Endodermal cell (in vitro differentiated cells): ENCODE results near the gene MSH3. TPM values are rescaled to one million over a fixed set of nuclear protein-coding genes. Genes with fewer than 3 reads are reported as not detected.

Experiments
- DNase-seq: peaks from one replicate; pipeline ENCODE4 v3.0.0-alpha.2; 2017
- H3K27ac ChIP-seq: 2 replicates; pipeline ENCODE4 v1.5.1; 2013; ENCODE audit warnings: mild to moderate bottlenecking, low read depth, low read length, moderate library complexity
- H3K27me3 ChIP-seq: 2 replicates; pipeline ENCODE4 v1.6.1; 2013; ENCODE audit warnings: mild to moderate bottlenecking, low read length, moderate library complexity; ENCODE audit not compliant: insufficient read depth, control insufficient read depth, poor library complexity, severe bottlenecking
- H3K36me3 ChIP-seq: 2 replicates; pipeline ENCODE4 v1.7.0; 2013; ENCODE audit warnings: mild to moderate bottlenecking, low read length, moderate library complexity; ENCODE audit not compliant: control insufficient read depth, insufficient read depth
- H3K4me1 ChIP-seq: one replicate; pipeline ENCODE4 v1.7.0; 2013; ENCODE audit warnings: low read length; ENCODE audit not compliant: control insufficient read depth, insufficient read depth
- H3K4me3 ChIP-seq: 2 replicates; pipeline ENCODE4 v1.5.1; 2013; ENCODE audit warnings: mild to moderate bottlenecking, low read length, moderate library complexity
- H3K9ac ChIP-seq: 2 replicates; pipeline ENCODE4 v1.6.1; 2013; ENCODE audit warnings: mild to moderate bottlenecking, low read length, moderate library complexity; ENCODE audit not compliant: poor library complexity, severe bottlenecking; ENCODE audit errors: extremely low read depth
- H3K9me3 ChIP-seq: 2 replicates; pipeline ENCODE4 v1.6.1; 2013; ENCODE audit warnings: mild to moderate bottlenecking, low read length, moderate library complexity; ENCODE audit not compliant: control insufficient read depth
- H3K27ac Mint-ChIP-seq: 2 replicates; pipeline ENCODE4 v1.8.0; 2020; ENCODE audit warnings: mixed read lengths
- H3K27me3 Mint-ChIP-seq: 2 replicates; pipeline ENCODE4 v1.8.0; 2021; ENCODE audit warnings: mild to moderate bottlenecking, mixed read lengths; ENCODE audit not compliant: insufficient read depth
- H3K36me3 Mint-ChIP-seq: 2 replicates; pipeline ENCODE4 v1.8.0; 2020; ENCODE audit warnings: low read depth, mixed read lengths
- H3K4me1 Mint-ChIP-seq: 2 replicates; pipeline ENCODE4 v1.8.0; 2020; ENCODE audit warnings: mixed read lengths
- H3K4me3 Mint-ChIP-seq: 2 replicates; pipeline ENCODE4 v1.8.0; 2020; ENCODE audit warnings: mild to moderate bottlenecking, moderate library complexity, mixed read lengths
- H3K9me3 Mint-ChIP-seq: 2 replicates; pipeline ENCODE4 v1.8.0; 2020; ENCODE audit warnings: mild to moderate bottlenecking, mixed read lengths
- CTCF ChIP-seq: fragments of 200-600 bp; sonication (generic); conservative IDR thresholded peaks from 2 replicates; pipeline ENCODE4 v1.5.0; 2021; ENCODE audit warnings: antibody characterized with exemption, mild to moderate bottlenecking
- WGBS, 2 experiments: methylation state at CpG; one replicate each; pipeline versions ENCODE4 v1.1.5 to v1.1.7; 2013; ENCODE audit warnings: missing lambda C conversion rate in 2 of 2, mixed read lengths in 1 of 2; ENCODE audit not compliant: insufficient coverage in 1 of 2, insufficient read length in 1 of 2; 5-methylcytosine and 5-hydroxymethylcytosine counted together
- long read RNA-seq, 4 experiments: library from polyadenylated mRNA in 2 of 4; library from RNA in 1 of 4; library from capped mRNA in 1 of 4; stranded (forward) in 3 of 4; unstranded in 1 of 4; transcript quantifications; one replicate each; pipeline ENCODE4 v2.0.0, GENCODE V29; 2020 to 2021; ENCODE audit warnings: inconsistent platforms in 1 of 4
- polyA plus RNA-seq, 2 experiments: library from polyadenylated mRNA; stranded (reverse); fragments of 50-300 nt; gene quantifications; one replicate each; pipeline ENCODE4 v1.2.3, GENCODE V29; 2013
- total RNA-seq, 2 donors: library from RNA; stranded (reverse); fragmentation: NEBNext Ultra II Directional in 1 of 2; extraction: Animal tissue kit (Norgen Biotek cat#: 25700) in 1 of 2; gene quantifications; 2 replicates in 1 of 2; 3 replicates in 1 of 2; pipeline ENCODE4 v1.2.1, GENCODE V29; 2021

MSH3 gene
- 10 to 100 TPM; 17.3 to 25.2 TPM for total RNA-seq
- polyA plus RNA-seq (2013, experiment 1 of 2): 14.0 TPM
- 12.4 TPM for polyA plus RNA-seq (2013, experiment 2 of 2)
- long read RNA-seq, experiment 1, partial matches to known transcripts: 2 of 4 reads
- long read RNA-seq, experiment 1, other reads (novel, unspliced or antisense): 2 of 4 reads
- long read RNA-seq, experiment 2, full-length matches to known transcripts: 22 of 30 reads
- long read RNA-seq, experiment 2, partial matches to known transcripts: 6 of 30 reads
- long read RNA-seq, experiment 2, other reads (novel, unspliced or antisense): 2 of 30 reads
- long read RNA-seq, experiment 3, full-length matches to known transcripts: 5 of 53 reads
- long read RNA-seq, experiment 3, partial matches to known transcripts: 47 of 53 reads
- long read RNA-seq, experiment 3, other reads (novel, unspliced or antisense): 1 of 53 reads
- long read RNA-seq, experiment 4, partial matches to known transcripts: 1 of 2 reads
- long read RNA-seq, experiment 4, other reads (novel, unspliced or antisense): 1 of 2 reads

GRCh38 chr5:80654391-80655230 is at the start of gene MSH3, which contains the start of gene DHFR:
MSH3 (plus strand) TSS chr5:80654652; CDS start chr5:80654728, 76 bp downstream.
DHFR (minus strand) TSS chr5:80654983; CDS start chr5:80654489, 494 bp downstream.
- Mint-ChIP-seq H3K27me3 (no peaks in the 10 kb centered on the region), H3K4me3 (peak within 1 kb of the TSS; percentile 71), H3K36me3 (peaks cover 32% of the 10 kb centered on the region), H3K9me3 (no peaks in the 10 kb centered on the region), H3K4me1 (peaks cover 16% of the 10 kb centered on the region), H3K27ac (peak within 1 kb of the TSS; percentile 93)
- peaks cover 32% of the 10 kb centered on the region for H3K36me3 ChIP-seq
- H3K27ac ChIP-seq: peak within 1 kb of the TSS; percentile 98
- H3K4me1 ChIP-seq: no peaks in the 10 kb centered on the region
- no peaks in the 10 kb centered on the region for H3K9me3 ChIP-seq
- peak; percentile 59 for TF ChIP-seq CTCF
- peak within 1 kb of the TSS; percentile 78 for H3K9ac ChIP-seq
- H3K4me3 ChIP-seq: peak within 1 kb of the TSS; percentile 96
- 0% methylated on average over 12 to 74 of the region's 74 CpGs for WGBS, 2 experiments
- no peaks in the 10 kb centered on the region for H3K27me3 ChIP-seq
- peak; percentile 97 for DNase-seq

GRCh38 chr5:80607343-80607742 is 47.1 kb upstream of the MSH3 start:
- H3K9me3 Mint-ChIP-seq: no peaks in the 10 kb centered on the region
- no peaks in the 10 kb centered on the region for H3K36me3 ChIP-seq
- H3K9ac ChIP-seq: no peak overlapping the region
- no peaks in the 10 kb centered on the region for H3K4me1 ChIP-seq
- H3K4me3 ChIP-seq: no peak overlapping the region
- no peak overlapping the region for H3K27ac Mint-ChIP-seq
- H3K27me3 ChIP-seq: no peaks in the 10 kb centered on the region
- no peak for TF ChIP-seq CTCF
- no peak overlapping the region for H3K27ac ChIP-seq
- H3K9me3 ChIP-seq: peaks cover 5% of the 10 kb centered on the region
- no peaks in the 10 kb centered on the region for H3K27me3 Mint-ChIP-seq
- H3K36me3 Mint-ChIP-seq: no peaks in the 10 kb centered on the region
- H3K4me3 Mint-ChIP-seq: no peak overlapping the region
- H3K4me1 Mint-ChIP-seq: no peaks in the 10 kb centered on the region
- no peak for DNase-seq

GRCh38 chr5:80607832-80608231 is 46.6 kb upstream of the MSH3 start:
- Histone ChIP-seq H3K9me3 (peaks cover 5% of the 10 kb centered on the region), H3K27ac (no peak overlapping the region), H3K4me1 (no peaks in the 10 kb centered on the region), H3K27me3 (no peaks in the 10 kb centered on the region), H3K36me3 (no peaks in the 10 kb centered on the region), H3K4me3 (no peak overlapping the region), H3K9ac (no peak overlapping the region)
- Mint-ChIP-seq H3K4me1 (no peaks in the 10 kb centered on the region), H3K9me3 (no peaks in the 10 kb centered on the region), H3K27ac (no peak overlapping the region), H3K27me3 (no peaks in the 10 kb centered on the region), H3K4me3 (no peak overlapping the region), H3K36me3 (no peaks in the 10 kb centered on the region)
- no peak for TF ChIP-seq CTCF
- DNase-seq: no peak
